ENCODE data around the gene PLA2G2F.

The PLA2G2F gene

DNA sequence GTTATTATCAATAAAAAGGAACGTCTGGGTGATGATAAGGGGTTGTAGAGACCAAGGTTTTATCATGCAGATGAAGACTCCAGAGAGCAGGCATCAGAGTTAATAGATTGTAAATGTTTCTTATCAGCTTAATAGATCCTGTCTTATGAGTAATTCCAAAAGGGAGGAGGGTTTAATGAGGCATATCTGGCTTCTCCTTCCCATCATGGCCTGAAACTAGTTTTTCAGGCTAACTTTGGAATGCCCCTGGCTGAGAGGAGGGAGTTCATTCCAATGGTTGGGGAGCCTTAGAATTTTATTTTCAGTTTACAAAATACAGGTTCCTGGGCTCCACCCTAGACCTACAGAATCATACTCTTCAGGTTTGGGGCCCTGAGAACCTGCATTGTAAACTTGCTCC, 33.3 kb upstream of the PLA2G2F start:
- Histone ChIP-seq H3K9me3 (no peaks in the 10 kb centered on the region), H3K36me3 (no peaks in the 10 kb centered on the region), H3K4me3 (ENCODE audit: low read depth, low read length) (no peak overlapping the region), H3K4me1 (no peaks in the 10 kb centered on the region), H3K27me3 (no peaks in the 10 kb centered on the region)
- DNase-seq = no peak
- TF ChIP-seq, protein P1, sequence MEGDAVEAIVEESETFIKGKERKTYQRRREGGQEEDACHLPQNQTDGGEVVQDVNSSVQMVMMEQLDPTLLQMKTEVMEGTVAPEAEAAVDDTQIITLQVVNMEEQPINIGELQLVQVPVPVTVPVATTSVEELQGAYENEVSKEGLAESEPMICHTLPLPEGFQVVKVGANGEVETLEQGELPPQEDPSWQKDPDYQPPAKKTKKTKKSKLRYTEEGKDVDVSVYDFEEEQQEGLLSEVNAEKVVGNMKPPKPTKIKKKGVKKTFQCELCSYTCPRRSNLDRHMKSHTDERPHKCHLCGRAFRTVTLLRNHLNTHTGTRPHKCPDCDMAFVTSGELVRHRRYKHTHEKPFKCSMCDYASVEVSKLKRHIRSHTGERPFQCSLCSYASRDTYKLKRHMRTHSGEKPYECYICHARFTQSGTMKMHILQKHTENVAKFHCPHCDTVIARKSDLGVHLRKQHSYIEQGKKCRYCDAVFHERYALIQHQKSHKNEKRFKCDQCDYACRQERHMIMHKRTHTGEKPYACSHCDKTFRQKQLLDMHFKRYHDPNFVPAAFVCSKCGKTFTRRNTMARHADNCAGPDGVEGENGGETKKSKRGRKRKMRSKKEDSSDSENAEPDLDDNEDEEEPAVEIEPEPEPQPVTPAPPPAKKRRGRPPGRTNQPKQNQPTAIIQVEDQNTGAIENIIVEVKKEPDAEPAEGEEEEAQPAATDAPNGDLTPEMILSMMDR (IDR thresholded peaks at IDR 0.05; ENCODE audit: low read depth, low read length) = no peak

DNA sequence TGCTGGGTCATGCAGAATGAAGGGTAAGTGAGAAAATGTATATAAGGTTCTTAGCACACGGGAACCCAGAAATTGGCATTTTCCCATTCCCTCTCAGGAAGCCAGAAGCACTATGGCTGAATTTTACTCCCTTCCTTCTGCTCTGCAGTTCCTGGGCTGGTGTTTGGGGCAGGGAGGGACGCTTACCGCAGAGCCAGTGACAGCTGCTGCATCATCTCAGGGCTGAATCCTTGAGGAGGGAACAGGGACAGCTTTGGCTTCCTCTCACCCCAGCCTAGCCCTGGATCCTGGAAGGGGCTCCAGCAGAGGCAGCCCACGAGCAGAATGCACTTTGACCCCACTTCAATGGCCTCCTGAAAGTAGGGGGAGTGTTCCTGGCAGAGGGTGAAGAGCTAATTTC, 31.8 kb upstream of the PLA2G2F start:
- DNase-seq = no peak

DNA sequence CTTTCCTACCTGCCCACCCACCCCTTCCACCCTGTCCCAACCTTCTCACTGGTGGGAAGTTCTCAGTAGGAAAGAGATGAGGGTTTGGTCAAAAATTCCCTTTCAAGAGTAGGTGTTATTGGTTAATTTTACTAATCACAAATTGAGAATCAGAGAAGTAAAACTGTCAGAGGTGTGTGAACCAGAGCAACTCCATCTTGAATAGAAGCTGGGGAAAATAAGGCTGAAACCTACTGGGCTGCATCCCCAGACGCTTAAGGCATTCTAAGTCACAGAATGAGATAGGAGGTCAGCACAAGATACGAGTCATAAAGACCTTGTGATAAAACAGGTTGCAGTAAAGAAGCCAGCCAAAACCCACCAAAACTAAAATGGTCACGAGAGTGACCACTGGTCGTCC, 31.3 kb upstream of the PLA2G2F start:
- TF ChIP-seq, protein P1 (IDR thresholded peaks at IDR 0.05; ENCODE audit: low read depth, low read length) = no peak
- Histone ChIP-seq H3K36me3 (no peaks in the 10 kb centered on the region), H3K4me3 (ENCODE audit: low read depth, low read length) (no peak overlapping the region), H3K27me3 (no peaks in the 10 kb centered on the region), H3K4me1 (no peaks in the 10 kb centered on the region), H3K9me3 (no peaks in the 10 kb centered on the region)
- DNase-seq = no peak

More for the DNA sequence above, 31.8 kb upstream of the PLA2G2F start:
- H3K9me3 ChIP-seq = no peaks in the 10 kb centered on the region
- H3K36me3 ChIP-seq = no peaks in the 10 kb centered on the region
- TF ChIP-seq, protein P1 (IDR thresholded peaks at IDR 0.05; ENCODE audit: low read depth, low read length) = no peak
- H3K4me1 ChIP-seq = no peaks in the 10 kb centered on the region
- H3K27me3 ChIP-seq = no peaks in the 10 kb centered on the region
- H3K4me3 ChIP-seq (ENCODE audit: low read depth, low read length) = no peak overlapping the region

DNA sequence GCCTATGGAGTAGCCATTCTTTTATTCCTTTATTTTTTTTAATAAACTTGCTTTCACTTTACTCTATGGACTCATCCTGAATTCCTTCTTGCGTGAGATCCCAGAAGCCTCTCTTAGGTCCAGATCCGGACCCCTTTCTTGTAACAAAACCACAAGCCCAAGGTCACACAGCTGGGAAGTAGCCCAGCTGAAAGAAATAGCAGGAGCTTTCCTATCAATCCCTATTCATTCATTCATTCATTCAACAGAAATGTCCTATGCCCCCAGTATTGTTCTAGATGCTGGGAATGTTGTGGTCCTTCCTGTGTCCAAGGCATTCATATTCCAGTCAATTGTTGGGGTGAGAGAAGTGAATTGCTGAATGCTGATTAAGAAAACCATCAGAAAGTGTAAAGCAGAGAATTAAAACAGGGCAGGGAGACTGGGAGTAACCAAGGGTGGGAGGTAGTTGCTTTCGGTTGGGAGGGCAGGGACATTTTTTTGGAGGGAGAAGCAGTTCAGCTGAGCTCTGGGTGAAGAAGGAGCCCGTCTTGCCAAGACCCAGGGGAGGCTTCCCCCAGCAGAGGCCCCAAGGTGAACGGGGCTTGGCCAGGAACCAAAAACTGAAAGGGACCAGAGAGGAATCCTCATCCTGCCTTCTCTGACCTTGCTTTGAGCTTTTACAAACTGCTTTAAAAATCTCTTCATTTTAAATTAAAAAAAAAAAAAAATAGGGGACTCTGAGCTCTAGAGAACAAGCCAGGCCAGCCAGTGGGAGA, 30.6 kb upstream of the PLA2G2F start:
- Histone ChIP-seq H3K9me3 (no peaks in the 10 kb centered on the region), H3K4me1 (no peaks in the 10 kb centered on the region), H3K36me3 (no peaks in the 10 kb centered on the region), H3K4me3 (ENCODE audit: low read depth, low read length) (no peak overlapping the region), H3K27me3 (no peaks in the 10 kb centered on the region)
- DNase-seq = no peak
- TF ChIP-seq, protein P1 (IDR thresholded peaks at IDR 0.05; ENCODE audit: low read depth, low read length) = no peak

DNA sequence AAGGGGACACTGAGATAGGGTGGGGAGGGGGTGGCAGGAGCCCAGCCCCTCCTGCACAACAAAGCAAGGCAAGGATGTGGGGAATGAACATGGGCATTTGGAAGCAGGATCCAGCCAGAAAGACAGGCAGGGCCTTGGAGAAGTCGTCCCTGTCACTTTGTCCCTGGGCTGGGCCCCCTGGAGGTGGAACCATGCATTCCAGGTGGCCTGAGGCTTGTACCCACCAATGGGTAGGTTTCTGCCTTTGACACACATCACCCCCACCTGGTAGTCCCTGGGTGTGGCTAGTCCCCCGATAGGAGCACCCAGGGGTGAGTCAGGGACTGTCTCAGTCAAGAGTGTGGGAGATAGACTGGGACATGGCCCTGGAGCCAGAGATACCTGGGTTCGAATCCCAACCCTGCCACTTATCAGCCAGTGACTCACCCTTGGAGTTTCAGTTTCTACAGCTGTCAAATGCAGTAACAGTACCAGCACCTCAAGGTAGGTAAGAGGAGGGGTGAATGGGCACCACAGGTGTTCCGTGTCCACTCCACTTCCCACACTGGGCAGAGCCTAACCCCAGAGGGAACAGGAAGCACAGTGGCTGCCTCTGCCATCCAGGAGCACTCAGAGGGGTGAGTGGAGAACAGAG, 29.8 kb upstream of the PLA2G2F start:
- Histone ChIP-seq H3K9me3 (no peaks in the 10 kb centered on the region), H3K4me1 (no peaks in the 10 kb centered on the region), H3K27me3 (no peaks in the 10 kb centered on the region), H3K36me3 (no peaks in the 10 kb centered on the region), H3K4me3 (ENCODE audit: low read depth, low read length) (no peak overlapping the region)
- DNase-seq = no peak
- TF ChIP-seq, protein P1 (IDR thresholded peaks at IDR 0.05; ENCODE audit: low read depth, low read length) = no peak

DNA sequence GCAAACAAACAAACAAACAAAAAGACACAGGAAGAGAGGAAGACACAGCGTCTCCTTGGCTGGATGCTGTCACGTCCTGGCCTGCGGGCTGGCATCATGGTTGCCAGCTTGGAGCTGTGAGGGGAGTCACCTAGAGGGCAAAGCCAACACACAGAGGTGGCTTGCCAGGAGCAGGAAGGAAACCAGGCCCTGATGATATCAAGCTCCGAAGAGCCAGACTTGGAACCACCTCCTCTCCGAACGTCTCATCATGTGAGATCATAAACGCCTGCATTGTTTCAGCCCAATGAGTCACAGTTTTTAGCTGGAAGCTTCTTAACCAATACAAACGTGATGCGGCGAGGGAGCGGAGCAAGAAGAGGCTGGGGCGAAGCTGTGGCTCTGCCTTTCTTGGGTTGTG, 28.4 kb upstream of the PLA2G2F start:
- TF ChIP-seq, protein P1 (IDR thresholded peaks at IDR 0.05; ENCODE audit: low read depth, low read length) = no peak
- H3K4me1 ChIP-seq = no peaks in the 10 kb centered on the region
- no peaks in the 10 kb centered on the region for H3K36me3 ChIP-seq
- no peak for DNase-seq
- no peaks in the 10 kb centered on the region for H3K27me3 ChIP-seq
- no peaks in the 10 kb centered on the region for H3K9me3 ChIP-seq
- no peak overlapping the region for H3K4me3 ChIP-seq (ENCODE audit: low read depth, low read length)

Measured in BE2C (cell line).